CD4-positive, alpha-beta T cell treated with Interleukin-17A for 4 hours (primary cell): ENCODE data around the gene FBXO17.

Source experiments
- DNase-seq: peaks from one replicate; pipeline ENCODE4 v3.0.0-alpha.2; 2020; ENCODE audit warnings: mixed read lengths

Gene FBXO17

DNA sequence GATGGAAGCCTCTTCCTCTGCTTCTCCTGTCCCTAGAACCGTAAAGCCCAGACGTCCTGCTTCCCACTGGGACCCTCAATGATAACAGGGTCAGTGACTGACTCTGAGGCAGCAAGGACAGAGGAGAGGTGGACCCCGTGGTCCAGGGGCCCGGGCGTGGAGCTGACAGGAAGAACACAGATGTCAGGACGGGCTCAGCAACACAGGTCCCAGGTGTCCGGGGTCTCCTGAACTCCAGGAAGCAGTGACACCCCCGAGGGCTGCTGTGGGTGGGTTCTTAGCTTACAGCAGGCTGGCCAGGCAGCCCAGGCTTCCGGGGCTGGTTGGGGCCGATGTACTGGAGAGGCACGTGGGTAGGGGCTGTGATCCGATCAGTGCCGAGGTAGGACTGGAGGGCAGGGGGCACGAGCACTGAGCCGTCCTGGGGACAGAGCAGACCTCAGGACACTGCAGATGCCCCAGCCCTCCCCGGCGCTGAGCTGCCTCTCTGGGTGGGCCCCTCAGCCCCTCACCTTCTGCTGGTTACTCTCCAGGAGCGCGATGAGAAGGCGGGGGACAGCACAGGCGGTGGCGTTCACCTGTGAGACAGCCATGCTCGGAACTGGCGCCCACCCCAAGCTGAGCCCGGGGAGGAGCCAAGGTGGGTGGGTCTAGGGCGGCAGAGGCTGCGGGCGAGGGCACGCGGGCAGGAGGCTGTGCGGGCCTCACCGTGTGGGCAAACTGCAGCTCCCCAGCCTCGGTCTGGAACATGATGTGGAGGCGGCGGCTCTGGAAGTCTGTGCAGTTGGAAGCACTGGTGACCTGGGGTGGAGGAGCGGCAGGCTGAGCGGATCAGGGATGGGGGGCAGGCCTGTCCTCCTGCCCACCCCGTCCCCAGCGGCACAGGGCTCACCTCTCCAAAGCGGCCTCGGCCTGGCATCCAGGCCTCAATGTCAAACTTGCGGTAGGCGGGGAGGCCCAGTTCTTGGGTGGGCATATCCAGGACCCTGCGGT is 59.9 kb downstream of the FBXO17 start:
- DNase-seq: no peak

DNA sequence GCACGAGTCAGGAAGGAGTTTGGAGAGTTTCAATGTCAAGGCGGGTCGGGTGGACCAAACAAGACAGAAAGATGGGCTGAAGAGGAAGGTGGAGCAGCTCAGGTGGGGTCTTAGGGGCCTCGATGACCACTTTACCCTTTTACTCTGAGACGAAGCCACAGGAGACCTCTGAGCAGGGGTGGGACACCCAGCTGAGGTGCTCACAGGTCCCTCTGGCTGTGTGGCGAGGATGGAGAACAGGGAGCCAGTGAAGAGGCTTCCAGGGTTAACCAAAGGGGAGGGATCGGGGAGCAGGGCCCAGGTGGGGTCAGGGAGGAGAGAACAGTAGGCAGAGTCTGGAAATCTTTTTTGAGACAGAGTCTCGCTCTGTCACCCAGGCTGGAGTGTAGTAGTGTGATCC is 61.6 kb downstream of the FBXO17 start:
- DNase-seq: no peak

DNA sequence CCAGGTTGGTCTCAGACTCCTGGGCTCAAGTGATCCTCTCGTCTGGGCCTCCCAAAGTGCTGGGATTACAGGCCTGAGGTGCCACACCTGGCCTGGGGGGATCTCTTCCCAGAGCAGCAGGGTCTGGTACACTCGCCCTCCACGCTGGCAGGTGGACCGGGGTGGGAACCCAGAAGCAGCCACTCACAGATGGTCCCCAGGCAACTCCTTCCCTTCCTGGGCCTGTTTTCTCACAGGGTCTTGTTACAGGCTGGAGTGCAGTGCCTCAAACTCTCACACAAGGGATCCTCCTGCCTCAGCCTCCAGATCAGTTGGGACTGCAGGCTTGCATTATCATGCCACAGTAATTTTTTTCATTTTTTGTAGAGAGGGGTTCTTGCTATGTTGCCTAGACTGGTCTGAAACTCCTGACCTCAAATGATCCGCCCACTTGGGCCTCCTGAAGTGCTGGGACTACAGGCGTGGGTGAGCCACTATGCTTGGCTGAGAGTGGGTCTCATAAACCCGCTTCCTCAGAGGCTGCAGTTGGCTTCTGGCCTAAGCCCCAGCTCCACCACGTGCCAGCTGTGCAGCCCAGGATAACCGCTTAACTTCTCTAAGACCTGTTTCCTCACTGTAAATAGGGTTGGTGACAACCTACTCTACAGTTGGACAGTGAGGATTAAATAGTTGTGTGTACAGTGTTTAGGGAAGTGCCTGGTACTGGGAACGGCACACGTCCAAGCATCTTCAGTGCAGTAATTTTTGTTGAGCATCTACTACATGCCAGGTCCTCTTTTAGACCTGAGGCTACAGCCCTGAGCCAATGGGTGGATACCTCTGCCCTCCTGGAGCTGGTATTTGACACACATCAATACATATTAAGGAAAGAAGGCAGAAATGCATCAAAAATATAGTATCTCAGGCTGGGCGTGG is 62.7 kb downstream of the FBXO17 start:
- DNase-seq: no peak

DNA sequence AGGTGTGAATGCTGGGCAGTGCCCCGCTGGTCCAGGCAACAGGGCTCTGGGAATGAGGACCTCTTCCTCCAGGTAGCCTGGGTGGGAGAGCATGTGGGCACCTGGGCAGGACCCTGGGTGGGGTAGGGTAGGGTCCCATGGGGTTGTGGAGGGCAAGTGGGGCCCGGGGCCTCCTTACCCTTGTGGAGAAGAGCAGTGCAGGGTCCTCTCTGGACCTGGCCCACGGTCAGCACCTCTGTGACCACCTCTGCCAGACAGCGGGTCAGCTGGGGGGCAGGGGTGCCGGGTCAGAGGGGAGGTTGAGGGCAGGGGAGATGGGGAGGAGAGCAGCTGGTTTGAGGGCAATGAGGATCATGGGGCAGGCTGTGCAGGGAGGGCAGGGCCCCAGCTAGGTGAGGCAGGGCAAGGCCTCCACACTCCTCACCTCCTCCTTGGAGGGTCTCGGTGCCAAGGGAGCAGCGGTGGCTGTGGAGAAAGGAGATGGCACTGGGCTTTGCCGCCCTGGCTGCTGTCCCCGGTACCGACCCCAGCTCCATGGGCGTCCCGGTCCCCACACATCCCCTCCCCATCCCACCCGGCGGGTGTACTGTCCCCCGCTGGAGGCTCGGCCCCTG is 64.0 kb downstream of the FBXO17 start:
- no peak for DNase-seq

DNA sequence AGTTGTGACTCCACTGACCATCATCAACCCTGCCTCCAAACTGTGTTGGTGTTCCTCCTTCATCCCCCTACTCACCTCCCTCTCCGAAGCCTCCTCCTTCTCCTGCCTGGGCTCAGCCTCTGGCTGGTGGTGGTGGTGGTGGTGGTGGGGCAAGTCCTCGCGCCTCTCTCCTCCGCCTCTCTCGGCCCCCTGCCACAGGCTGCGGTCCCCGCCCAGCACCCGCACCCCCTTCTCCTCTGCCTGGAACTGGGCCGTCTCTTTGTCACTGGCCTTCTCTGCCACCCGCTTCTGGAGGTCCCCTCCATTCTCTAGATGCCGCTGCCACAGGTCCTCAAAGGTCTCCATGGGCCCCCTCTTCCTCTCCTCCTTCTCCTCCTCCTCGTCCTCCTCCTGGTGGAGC is 65.1 kb downstream of the FBXO17 start:
- DNase-seq: no peak

DNA sequence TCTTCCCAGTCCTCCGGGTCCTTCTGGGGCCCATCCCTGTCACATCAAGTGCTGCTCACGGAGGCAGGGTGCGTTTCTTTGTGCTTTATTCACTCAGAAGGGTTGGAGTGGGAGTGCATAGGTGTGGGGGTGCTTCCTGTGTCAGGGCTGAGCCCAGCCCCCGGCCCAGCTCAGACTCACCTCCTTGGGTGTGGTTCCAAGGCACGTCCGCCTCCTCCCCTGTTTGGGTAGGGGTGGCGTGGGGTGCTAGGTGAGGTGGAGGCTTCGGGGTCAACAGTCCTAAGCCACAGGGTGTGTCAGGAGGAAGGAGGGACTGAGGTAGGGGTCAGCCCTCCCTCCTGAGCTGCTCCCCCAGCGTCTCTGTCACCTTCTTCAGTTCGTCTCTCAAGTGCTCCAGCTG is 66.6 kb downstream of the FBXO17 start:
- DNase-seq: no peak

DNA sequence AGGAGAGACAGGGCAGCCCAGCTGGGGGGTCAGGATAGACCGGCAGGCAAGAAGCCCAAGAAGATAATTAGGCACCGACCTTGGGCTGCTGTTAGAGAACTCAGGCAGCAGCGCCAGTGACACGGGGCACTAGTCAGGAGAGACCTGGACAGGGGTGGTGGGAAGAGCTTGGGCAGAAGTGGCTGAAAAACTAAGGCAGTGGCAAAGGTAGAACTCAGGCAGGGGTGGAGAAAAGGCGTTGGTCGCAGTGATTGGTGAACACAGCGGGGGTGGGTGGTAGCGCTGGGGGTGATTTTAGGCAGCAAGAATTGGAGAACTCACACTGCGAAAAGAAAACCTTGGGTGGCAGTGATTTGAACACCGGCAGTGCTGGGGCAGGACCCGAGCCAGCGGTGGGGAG is 67.9 kb downstream of the FBXO17 start:
- DNase-seq: no peak

DNA sequence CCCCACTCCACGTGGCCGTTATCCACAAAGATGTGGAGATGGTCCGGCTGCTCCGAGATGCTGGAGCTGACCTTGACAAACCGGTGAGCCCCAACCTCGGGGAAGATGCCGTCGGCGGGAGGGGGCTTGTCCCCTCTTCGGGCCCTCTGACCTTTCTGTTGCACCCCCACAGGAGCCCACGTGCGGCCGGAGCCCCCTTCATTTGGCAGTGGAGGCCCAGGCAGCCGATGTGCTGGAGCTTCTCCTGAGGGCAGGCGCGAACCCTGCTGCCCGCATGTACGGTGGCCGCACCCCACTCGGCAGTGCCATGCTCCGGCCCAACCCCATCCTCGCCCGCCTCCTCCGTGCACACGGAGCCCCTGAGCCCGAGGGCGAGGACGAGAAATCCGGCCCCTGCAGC is 68.3 kb downstream of the FBXO17 start:
- DNase-seq: no peak

DNA sequence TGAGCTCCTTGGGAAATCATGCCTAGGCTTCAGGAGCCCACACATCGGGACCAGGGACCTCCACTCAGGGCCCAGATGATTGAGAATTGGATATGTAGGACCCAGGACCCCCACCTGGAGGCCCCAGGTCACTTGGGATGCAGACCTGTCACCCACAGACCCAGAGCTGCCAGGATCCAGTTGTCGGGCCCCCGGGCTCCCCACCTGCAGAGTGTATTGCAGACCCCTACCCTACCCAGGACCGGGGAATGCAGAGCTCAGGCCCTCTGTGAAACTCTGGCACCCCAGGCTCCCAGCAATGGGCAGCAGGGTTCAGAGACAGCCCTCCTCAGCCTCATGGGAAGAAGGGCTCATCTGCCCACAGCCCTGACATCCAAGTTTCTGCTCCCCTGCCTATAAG is 69.9 kb downstream of the FBXO17 start:
- no peak for DNase-seq

DNA sequence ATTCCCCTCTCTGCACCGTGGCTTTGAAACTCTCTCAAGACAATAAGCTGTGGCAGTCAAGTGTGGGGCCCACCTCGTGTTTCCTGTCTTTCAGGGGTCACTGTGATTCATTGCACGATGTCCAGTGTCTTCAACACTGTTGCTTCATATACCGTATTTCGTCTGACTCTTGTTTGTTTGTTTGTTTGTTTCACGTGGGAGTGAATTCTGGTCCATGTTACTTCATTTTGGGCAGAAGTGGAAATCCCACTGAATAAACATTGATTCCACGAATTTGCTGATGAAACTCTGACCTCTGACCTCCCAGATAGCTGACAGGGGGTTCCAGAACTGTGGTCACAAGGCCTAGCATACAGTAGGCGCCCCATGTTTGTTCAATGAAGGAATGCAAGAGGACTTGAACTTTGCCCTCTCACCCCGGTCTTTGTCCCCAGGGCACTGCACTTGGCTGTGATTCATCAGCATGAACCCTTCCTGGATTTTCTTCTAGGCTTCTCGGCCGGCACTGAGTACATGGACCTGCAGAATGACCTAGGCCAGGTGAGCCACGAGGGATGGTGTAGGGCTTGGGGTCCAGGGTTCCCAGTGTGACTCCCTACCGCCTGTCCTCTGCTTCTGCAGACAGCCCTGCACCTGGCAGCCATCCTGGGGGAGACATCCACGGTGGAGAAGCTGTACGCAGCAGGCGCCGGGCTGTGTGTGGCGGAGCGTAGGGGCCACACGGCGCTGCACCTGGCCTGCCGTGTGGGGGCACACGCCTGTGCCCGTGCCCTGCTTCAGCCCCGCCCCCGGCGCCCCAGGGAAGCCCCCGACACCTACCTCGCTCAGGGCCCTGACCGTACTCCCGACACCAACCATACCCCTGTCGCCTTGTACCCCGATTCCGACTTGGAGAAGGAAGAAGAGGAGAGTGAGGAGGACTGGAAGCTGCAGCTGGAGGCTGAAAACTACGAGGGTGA is 70.7 kb downstream of the FBXO17 start:
- DNase-seq: no peak

DNA sequence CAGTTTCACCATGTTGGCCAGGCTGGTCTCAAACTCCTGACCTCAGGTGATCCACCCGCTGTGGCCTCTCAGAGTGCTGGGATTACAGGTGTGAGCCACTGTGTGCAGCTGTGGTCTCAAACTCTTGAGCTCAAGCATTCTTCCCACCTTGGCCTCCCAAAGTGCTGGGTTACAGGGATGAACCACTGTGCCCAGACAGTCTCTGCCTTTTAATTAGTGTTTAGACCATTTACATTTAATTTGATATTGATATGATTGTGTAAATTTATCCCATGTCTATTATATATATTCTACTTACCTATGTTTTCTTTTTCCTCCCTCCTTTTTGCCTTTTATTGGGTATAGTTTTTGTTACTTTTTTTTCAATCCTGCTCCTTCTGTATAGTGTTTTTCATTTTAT is 73.9 kb downstream of the FBXO17 start:
- DNase-seq: no peak

DNA sequence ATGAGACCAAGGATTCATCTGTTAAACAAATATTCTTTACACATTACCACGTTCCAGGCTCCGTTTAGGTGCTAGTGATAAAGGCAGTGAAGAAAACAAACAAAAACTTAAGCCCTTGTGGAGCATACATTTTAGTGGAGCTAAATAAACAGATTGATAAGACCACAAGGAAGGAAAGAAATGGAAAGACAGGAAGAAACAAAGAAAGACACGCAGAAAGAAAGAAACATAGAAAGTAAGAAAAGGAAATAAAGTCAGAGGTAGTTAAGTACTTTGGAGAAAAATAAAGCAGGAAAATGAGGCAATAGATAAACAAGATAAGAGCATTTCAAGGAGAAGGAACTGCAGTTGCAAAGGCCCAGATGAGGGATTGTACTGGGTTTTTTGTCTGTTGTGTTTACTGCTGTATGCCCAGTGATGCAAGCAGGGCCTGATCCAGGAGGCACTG is 74.8 kb downstream of the FBXO17 start:
- DNase-seq: no peak

DNA sequence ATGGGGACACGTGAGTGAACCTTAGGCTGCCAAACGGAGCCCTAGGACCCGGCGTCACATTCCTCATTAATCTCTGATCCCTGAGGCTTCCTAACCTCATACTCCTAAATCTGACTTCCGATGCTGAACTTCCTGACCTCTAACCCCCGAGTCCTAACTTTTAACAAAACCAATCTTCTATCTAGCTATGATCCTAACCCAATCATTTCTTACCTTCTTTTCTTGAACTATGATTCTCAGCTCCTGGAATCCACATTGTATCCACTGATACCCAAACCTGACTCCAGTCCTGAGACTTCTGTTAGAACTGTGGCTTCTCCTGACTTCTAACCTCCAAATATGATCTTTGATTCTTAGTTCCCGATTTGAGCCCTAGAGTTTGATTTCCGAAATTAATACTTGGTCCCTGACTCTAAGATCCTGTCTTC is 75.3 kb downstream of the FBXO17 start:
- no peak for DNase-seq

DNA sequence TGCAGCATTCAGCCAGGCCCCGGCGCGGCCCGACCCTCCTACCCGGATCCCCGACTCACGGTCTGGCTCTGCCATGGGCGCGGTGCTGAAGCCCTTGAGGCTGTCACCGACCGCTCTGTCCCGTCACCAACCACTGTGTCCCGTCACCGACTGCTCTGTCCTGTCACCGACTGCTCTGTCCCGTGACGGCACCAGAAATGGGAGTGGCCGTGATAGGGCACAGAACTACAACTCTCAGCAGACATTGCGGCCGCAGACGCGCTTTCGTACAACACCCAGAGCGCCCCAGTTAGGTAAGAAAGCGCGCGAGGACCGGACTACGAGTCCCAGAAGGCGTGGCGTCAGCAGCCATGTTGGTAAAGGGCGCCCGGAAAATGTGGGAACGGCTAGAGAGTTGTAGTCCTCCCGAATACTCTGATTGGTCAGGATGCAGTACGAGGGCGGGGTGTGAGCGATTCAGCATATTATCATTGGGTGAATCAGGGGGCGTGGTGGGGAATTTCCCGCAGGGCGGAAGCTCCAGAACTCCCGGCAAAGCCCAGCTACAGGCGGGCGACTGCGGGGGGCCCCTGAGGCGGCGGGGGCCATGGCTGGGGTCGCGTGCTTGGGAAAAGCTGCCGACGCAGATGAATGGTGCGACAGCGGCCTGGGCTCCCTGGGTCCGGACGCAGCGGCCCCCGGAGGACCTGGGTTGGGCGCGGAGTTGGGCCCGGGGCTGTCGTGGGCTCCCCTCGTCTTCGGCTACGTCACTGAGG is 75.9 kb downstream of the FBXO17 start, which contains the start of the genes NFKBIB and SIRT2:
Gene NFKBIB (plus strand): TSS at position 523 of the 755 bp plus-strand sequence. CDS start 64 bp downstream, at position 587.
Gene SIRT2 (minus strand): TSS at position 172 of the 755 bp plus-strand sequence. CDS start 97 bp downstream, at position 75.
- DNase-seq: peak; percentile 98

DNA sequence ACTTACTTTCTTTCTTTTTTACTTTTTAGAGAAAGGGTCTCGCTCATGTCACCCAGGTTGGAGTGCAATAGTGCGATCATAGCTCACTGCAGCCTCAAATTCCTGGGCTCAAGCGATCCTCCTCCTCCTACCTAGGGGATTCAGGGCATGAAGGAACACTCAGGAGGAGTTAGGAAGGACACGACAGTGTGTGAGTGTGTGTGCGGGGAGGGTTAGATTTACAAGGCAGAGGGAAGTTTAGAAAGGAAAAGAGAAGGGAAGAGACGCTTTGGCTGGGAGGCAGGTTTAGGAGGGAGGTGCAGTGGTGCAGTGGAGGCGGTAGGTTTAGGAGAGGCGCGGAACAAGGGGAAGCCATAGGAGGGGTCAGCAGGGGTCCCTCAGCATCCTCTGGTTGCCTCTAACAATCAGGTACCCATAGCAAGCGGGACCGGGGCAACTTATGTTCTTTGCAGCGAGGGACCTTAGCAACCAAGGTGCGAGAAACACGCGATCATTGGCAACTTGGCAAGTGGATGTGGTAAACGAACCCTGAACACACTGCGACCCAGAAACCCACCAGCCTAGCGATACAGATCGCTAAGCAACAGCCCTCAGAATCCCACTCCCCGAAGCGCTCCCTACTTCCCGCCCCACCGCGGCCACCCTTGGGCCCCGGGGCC is 76.6 kb downstream of the FBXO17 start:
- no peak for DNase-seq

DNA sequence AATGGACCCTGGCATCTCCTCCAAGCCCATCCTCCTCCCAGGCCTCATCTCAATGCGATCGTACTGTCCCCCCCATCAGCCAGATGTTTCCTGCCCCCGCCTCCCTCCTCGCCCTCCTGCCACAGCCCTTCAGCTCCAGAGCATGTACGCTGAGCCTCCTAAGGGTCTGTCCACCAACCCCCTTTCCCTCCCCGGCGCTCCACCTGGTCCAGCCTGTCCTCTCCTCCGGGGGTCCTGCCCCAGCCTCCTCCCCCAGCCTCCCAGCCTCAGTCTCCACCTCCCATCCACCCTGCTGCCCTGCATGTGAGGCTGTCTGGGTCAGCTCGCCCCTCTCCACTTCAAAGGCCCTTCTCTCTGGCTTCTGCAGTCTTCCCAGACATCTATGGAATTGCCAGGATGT is 80.6 kb downstream of the FBXO17 start:
- DNase-seq: no peak

DNA sequence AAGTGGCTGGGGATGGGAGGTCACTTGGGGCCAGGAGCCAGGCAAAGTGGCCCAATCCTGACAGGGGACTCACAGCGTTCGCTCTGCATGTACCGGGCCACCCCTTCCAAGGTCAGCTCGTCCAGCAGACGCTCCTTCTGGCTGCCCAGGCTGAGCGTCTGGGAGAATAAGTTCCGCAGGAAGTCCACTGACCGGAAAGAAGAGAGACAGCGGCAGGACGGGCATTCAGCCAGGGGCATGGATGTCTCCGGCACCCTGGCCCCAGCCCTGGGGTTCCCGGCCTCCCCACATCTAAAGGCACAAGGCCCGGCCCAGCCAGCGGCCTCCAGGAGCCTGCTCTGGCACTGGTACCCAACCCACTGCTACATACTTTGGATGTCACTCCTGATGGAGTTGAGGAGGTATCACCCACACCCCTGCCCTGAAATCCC is 82.2 kb downstream of the FBXO17 start:
- DNase-seq: no peak

DNA sequence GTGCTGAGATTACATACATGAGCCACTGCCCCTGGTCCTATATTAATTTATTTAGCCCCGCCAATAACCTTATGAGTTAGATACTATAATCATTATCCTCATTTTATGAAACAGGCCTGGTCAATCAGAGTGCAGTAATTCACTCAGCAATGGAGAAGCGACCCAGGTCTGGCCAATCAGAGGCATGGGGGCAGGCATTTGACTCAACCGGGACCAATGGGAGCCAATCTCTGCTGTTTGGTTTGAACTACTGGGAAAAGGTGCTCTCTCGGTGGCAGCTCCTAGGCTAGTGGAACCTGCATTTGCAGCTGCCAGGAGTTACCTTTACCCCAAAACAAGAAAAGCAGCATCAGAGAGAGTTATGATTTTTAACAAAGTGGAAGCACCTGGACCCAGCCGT is 82.7 kb downstream of the FBXO17 start:
- no peak for DNase-seq

DNA sequence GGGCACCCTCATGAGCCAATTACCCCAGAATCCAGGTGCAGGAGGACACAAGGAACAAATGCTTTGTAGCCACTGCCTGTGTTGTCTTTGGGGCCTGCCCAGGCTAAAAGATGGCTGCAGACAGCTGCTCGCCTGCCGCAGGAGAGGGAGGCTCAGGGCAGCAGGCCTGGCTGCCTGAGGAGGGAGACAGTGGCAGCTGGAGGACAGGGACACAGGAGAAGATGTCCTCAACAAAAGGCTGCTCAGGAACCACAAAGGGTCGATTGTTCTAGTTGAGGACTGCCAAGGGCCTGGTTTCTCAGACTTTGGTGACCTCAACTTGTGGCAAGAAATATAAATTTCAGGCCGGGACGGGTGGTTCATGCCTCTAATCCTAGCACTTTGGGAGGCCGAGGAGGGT is 83.8 kb downstream of the FBXO17 start:
- DNase-seq: no peak
